ENCODE results near the gene TFCP2L1. TPM values are rescaled to one million over a fixed set of nuclear protein-coding genes. Genes with fewer than 3 reads are reported as not detected.

TFCP2L1 gene
- total and polyA plus RNA-seq, 2 experiments from 2014 or later, result 0.94 to 6.4 TPM

DNA sequence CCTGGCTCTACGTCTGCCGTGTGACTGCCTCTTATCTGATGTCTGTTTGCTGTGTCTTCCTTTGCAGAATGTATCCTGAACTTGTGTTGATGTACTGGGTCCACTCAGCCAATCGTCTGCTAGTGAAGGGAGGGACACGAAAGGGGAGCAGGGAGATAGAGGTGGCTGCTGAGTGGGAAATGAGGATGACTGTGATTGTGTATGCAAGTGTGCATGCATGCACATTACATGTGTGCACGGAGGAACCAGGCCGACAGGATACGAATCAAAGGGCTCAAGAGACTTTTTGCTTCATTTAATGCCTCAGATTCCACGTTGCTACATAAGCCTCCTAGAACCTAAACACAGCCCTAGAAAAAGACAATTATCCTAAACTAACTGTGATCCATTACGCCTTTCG lies 111.2 kb downstream of the TFCP2L1 start (continued):
- TF ChIP-seq, protein P1, sequence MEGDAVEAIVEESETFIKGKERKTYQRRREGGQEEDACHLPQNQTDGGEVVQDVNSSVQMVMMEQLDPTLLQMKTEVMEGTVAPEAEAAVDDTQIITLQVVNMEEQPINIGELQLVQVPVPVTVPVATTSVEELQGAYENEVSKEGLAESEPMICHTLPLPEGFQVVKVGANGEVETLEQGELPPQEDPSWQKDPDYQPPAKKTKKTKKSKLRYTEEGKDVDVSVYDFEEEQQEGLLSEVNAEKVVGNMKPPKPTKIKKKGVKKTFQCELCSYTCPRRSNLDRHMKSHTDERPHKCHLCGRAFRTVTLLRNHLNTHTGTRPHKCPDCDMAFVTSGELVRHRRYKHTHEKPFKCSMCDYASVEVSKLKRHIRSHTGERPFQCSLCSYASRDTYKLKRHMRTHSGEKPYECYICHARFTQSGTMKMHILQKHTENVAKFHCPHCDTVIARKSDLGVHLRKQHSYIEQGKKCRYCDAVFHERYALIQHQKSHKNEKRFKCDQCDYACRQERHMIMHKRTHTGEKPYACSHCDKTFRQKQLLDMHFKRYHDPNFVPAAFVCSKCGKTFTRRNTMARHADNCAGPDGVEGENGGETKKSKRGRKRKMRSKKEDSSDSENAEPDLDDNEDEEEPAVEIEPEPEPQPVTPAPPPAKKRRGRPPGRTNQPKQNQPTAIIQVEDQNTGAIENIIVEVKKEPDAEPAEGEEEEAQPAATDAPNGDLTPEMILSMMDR (conservative IDR thresholded peaks at IDR 0.05; ENCODE audit: low read depth in 2 of 2), result no peak
- TF ChIP-seq CREB1 (CRISPR knock-in tag; IDR thresholded peaks at IDR 0.05; ENCODE audit: low read depth) (no peak), EZH2phosphoT487 (IDR thresholded peaks at IDR 0.05; ENCODE audit: unreplicated experiment) (no peak), POLR2AphosphoS5 (IDR thresholded peaks at IDR 0.05; ENCODE audit: low read depth) (no peak), ZNF331 (CRISPR knock-in tag; IDR thresholded peaks at IDR 0.05; ENCODE audit: low read depth) (no peak), NANOG (IDR thresholded peaks at IDR 0.05; ENCODE audit: borderline replicate concordance) (no peak)

DNA sequence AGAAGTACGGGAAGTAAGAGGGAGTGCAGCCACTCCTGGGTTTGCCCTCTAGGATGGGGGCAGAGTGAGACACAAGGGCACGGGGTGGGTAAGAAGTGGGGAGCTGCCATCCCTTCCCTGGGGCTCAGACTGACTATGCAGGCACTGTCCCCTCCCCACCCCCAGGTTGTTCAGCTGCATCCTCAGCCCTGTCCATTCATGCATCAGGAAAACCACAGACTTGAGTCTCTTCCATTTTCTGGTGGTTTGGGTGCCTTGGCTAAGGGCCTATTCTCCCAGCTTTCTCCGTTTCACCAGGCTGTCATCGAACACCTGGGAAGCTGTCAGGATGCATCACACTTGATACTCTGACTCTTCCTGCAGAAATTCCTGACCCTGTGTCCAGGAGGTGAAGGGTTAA lies 111.9 kb downstream of the TFCP2L1 start:
- Histone ChIP-seq H3K4me1 (ENCODE audit: insufficient read depth) (no peaks in the 10 kb centered on the region), H3K36me3 (ENCODE audit: insufficient read depth) (no peaks in the 10 kb centered on the region), H3K79me2 (replicated peaks; ENCODE audit: insufficient read depth) (no peaks in the 10 kb centered on the region), H3K9me2 (ENCODE audit: insufficient read depth) (no peaks in the 10 kb centered on the region), H3K4me2 (no peak overlapping the region), H4K20me1 (replicated peaks; ENCODE audit: insufficient read depth) (no peaks in the 10 kb centered on the region), H3F3A (replicated peaks; ENCODE audit: low read depth) (no peaks in the 10 kb centered on the region), H2AFZ (no peak overlapping the region), H3K27ac (ENCODE audit: low read depth) (no peak overlapping the region), H3K27me3 (ENCODE audit: insufficient read depth) (no peaks in the 10 kb centered on the region), H3K4me3 (no peak overlapping the region)
- TF ChIP-seq NANOG (IDR thresholded peaks at IDR 0.05; ENCODE audit: borderline replicate concordance), result no peak
- H3K27ac Mint-ChIP-seq, result no peak overlapping the region
- H3K4me1 Mint-ChIP-seq, result no peaks in the 10 kb centered on the region
- peaks cover 11% of the 10 kb centered on the region for H3K9me3 Mint-ChIP-seq
- ATAC-seq, result no peak
- no peak for DNase-seq (ENCODE audit: low spot score)
- no peak overlapping the region for H3K4me3 Mint-ChIP-seq
- peaks cover 1% of the 10 kb centered on the region for H3K27me3 Mint-ChIP-seq (ENCODE audit: insufficient read depth, low read depth, poor library complexity)
- H3K36me3 Mint-ChIP-seq (ENCODE audit: low read depth), result no peaks in the 10 kb centered on the region

DNA sequence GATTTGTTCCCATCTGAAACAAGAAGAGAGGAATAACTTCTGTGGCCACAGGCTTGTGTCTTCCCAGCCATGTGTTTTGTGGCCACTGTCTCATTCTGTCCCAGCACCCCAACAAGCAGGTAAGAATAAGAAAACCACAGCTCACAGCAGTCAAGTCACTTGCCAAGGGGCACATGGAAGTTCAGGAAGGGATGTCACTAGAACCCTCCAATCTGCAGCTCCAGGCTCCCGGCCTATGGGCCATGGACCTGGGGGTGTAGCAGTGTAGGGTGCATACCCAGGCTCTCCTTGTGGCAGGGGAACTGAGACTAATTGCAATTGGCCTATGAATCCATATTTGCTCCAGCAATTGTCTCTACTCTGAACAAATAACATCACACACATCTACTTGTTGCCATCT lies 112.5 kb downstream of the TFCP2L1 start:
- Histone ChIP-seq H3K27ac (ENCODE audit: low read depth) (no peak overlapping the region), H3K27me3 (ENCODE audit: insufficient read depth) (no peaks in the 10 kb centered on the region), H3K4me3 (no peak overlapping the region), H3K4me1 (ENCODE audit: insufficient read depth) (no peaks in the 10 kb centered on the region), H4K20me1 (replicated peaks; ENCODE audit: insufficient read depth) (no peaks in the 10 kb centered on the region), H3K9me2 (ENCODE audit: insufficient read depth) (no peaks in the 10 kb centered on the region), H3F3A (replicated peaks; ENCODE audit: low read depth) (no peaks in the 10 kb centered on the region), H2AFZ (no peak overlapping the region), H3K4me2 (no peak overlapping the region), H3K79me2 (replicated peaks; ENCODE audit: insufficient read depth) (no peaks in the 10 kb centered on the region), H3K36me3 (ENCODE audit: insufficient read depth) (no peaks in the 10 kb centered on the region)
- Mint-ChIP-seq H3K27ac (no peak overlapping the region), H3K9me3 (peaks cover 11% of the 10 kb centered on the region), H3K27me3 (ENCODE audit: insufficient read depth, low read depth, poor library complexity) (peaks cover 1% of the 10 kb centered on the region), H3K4me3 (no peak overlapping the region), H3K4me1 (no peaks in the 10 kb centered on the region), H3K36me3 (ENCODE audit: low read depth) (no peaks in the 10 kb centered on the region)
- DNase-seq (ENCODE audit: low spot score) (no peak), ATAC-seq (no peak)
- no peak for TF ChIP-seq ZNF114 (CRISPR knock-in tag; IDR thresholded peaks at IDR 0.05)
- TF ChIP-seq, protein P2, sequence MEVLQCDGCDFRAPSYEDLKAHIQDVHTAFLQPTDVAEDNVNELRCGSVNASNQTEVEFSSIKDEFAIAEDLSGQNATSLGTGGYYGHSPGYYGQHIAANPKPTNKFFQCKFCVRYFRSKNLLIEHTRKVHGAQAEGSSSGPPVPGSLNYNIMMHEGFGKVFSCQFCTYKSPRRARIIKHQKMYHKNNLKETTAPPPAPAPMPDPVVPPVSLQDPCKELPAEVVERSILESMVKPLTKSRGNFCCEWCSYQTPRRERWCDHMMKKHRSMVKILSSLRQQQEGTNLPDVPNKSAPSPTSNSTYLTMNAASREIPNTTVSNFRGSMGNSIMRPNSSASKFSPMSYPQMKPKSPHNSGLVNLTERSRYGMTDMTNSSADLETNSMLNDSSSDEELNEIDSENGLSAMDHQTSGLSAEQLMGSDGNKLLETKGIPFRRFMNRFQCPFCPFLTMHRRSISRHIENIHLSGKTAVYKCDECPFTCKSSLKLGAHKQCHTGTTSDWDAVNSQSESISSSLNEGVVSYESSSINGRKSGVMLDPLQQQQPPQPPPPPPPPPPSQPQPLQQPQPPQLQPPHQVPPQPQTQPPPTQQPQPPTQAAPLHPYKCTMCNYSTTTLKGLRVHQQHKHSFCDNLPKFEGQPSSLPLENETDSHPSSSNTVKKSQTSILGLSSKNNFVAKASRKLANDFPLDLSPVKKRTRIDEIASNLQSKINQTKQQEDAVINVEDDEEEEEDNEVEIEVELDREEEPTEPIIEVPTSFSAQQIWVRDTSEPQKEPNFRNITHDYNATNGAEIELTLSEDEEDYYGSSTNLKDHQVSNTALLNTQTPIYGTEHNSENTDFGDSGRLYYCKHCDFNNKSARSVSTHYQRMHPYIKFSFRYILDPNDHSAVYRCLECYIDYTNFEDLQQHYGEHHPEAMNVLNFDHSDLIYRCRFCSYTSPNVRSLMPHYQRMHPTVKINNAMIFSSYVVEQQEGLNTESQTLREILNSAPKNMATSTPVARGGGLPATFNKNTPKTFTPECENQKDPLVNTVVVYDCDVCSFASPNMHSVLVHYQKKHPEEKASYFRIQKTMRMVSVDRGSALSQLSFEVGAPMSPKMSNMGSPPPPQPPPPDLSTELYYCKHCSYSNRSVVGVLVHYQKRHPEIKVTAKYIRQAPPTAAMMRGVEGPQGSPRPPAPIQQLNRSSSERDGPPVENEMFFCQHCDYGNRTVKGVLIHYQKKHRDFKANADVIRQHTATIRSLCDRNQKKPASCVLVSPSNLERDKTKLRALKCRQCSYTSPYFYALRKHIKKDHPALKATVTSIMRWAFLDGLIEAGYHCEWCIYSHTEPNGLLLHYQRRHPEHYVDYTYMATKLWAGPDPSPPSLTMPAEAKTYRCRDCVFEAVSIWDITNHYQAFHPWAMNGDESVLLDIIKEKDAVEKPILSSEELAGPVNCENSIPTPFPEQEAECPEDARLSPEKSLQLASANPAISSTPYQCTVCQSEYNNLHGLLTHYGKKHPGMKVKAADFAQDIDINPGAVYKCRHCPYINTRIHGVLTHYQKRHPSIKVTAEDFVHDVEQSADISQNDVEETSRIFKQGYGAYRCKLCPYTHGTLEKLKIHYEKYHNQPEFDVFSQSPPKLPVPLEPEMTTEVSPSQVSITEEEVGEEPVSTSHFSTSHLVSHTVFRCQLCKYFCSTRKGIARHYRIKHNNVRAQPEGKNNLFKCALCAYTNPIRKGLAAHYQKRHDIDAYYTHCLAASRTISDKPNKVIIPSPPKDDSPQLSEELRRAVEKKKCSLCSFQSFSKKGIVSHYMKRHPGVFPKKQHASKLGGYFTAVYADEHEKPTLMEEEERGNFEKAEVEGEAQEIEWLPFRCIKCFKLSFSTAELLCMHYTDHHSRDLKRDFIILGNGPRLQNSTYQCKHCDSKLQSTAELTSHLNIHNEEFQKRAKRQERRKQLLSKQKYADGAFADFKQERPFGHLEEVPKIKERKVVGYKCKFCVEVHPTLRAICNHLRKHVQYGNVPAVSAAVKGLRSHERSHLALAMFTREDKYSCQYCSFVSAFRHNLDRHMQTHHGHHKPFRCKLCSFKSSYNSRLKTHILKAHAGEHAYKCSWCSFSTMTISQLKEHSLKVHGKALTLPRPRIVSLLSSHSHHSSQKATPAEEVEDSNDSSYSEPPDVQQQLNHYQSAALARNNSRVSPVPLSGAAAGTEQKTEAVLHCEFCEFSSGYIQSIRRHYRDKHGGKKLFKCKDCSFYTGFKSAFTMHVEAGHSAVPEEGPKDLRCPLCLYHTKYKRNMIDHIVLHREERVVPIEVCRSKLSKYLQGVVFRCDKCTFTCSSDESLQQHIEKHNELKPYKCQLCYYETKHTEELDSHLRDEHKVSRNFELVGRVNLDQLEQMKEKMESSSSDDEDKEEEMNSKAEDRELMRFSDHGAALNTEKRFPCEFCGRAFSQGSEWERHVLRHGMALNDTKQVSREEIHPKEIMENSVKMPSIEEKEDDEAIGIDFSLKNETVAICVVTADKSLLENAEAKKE (CRISPR knock-in tag; IDR thresholded peaks at IDR 0.05), result no peak
- no peak for TF ChIP-seq ZNF331 (CRISPR knock-in tag; IDR thresholded peaks at IDR 0.05; ENCODE audit: low read depth)
- no peak for TF ChIP-seq POLR2AphosphoS5 (IDR thresholded peaks at IDR 0.05; ENCODE audit: low read depth)
- TF ChIP-seq, protein P1 (conservative IDR thresholded peaks at IDR 0.05; ENCODE audit: low read depth in 2 of 2), result no peak
- TF ChIP-seq JUNB (IDR thresholded peaks at IDR 0.05; ENCODE audit: unreplicated experiment), result no peak

Measured in GM23338 (cell line).